ENCODE data around the gene PYGB. TPM values are rescaled to one million over a fixed set of nuclear protein-coding genes. Genes with fewer than 3 reads are reported as not detected.

Gene PYGB
- total RNA-seq, 8 experiments from 2014 or later, result 40.5 to 140 (median 65.8) TPM

GRCh38 chr20:25315418-25316210 is 67.7 kb downstream of the PYGB start:
- Histone ChIP-seq H3K27ac (no peak overlapping the region), H3K4me3 (no peak overlapping the region), H3K4me1 (replicated peaks in 1 of 2) (peaks cover 0 to 9% of the 10 kb centered on the region in 2 donors)
- in situ Hi-C loops (cut with MboI; ENCODE audit: low pct_unique_long_range_greater_than_20kb in 2 of 9, low sequenced_read_pairs in 9 of 9, unreplicated experiment in 9 of 9), result loop anchor here in 1 of 9 experiments (25.0 kb wide), 1 partner anchor 328 kb away; the partner anchor contains the start of gene APMAP
- 45 to 100% (median 88%) methylated on average over 2 to 5 of the region's 8 CpGs; no CpG with 5 or more reads in 2 of the 10 experiments for WGBS, 10 experiments
- peak in 4 of 8 experiments; percentile 40 to 53 (median 44) for ATAC-seq (replicated peaks in 6 of 8)

GRCh38 chr20:25316506-25317190 is 68.8 kb downstream of the PYGB start:
- H3K27ac ChIP-seq, result no peak overlapping the region
- H3K4me3 ChIP-seq, result no peak overlapping the region
- 80 to 100% (median 90%) methylated on average over 1 to 4 of the region's 11 CpGs; no CpG with 5 or more reads in 4 of the 10 experiments for WGBS, 10 experiments
- ATAC-seq (replicated peaks in 6 of 8), result no peak
- H3K4me1 ChIP-seq (replicated peaks in 1 of 2), result peaks cover 0 to under 1% of the 10 kb centered on the region in 2 donors
- in situ Hi-C loops (cut with MboI; ENCODE audit: low pct_unique_long_range_greater_than_20kb in 2 of 9, low sequenced_read_pairs in 9 of 9, unreplicated experiment in 9 of 9), result loop anchor here in 1 of 9 experiments (25.0 kb wide), 1 partner anchor 329 kb away; the partner anchor contains the start of gene APMAP

- Histone ChIP-seq H3K4me3 (no peak overlapping the region), H3K4me1 (replicated peaks in 1 of 2) (no peaks in the 10 kb centered on the region), H3K27ac (no peak overlapping the region)
- 76 to 100% (median 96%) methylated on average over 1 to 12 of the region's 17 CpGs; no CpG with 5 or more reads in 2 of the 10 experiments for WGBS, 10 experiments
- in situ Hi-C loops (cut with MboI; ENCODE audit: low pct_unique_long_range_greater_than_20kb in 2 of 9, low sequenced_read_pairs in 9 of 9, unreplicated experiment in 9 of 9), result loop anchor here in 1 of 9 experiments (25.0 kb wide), 1 partner anchor 330 kb away; the partner anchor contains the start of gene APMAP
- no peak for ATAC-seq (replicated peaks in 6 of 8)
Measured at GRCh38 chr20:25317351-25318075, 69.6 kb downstream of the PYGB start.

- in situ Hi-C loops (cut with MboI; ENCODE audit: low pct_unique_long_range_greater_than_20kb in 2 of 9, low sequenced_read_pairs in 9 of 9, unreplicated experiment in 9 of 9), result loop anchor here in 1 of 9 experiments (25.0 kb wide), 1 partner anchor 331 kb away; the partner anchor contains the start of gene APMAP
- ATAC-seq (replicated peaks in 6 of 8), result peak in 4 of 8 experiments; percentile 11 to 39 (median 20)
- WGBS, 10 experiments, result 75 to 100% (median 88%) methylated on average over 1 to 12 of the region's 16 CpGs; no CpG with 5 or more reads in 2 of the 10 experiments
Measured at GRCh38 chr20:25318471-25319240, 70.8 kb downstream of the PYGB start.

GRCh38 chr20:25319241-25320034 is 71.6 kb downstream of the PYGB start:
- no peaks in the 10 kb centered on the region for H3K4me1 ChIP-seq (replicated peaks in 1 of 2)
- no peak for ATAC-seq (replicated peaks in 6 of 8)
- no peak overlapping the region for H3K4me3 ChIP-seq
- WGBS, 10 experiments, result 86 to 100% (median 90%) methylated on average over 1 to 8 of the region's 11 CpGs; no CpG with 5 or more reads in 5 of the 10 experiments
- in situ Hi-C loops (cut with MboI; ENCODE audit: low pct_unique_long_range_greater_than_20kb in 2 of 9, low sequenced_read_pairs in 9 of 9, unreplicated experiment in 9 of 9), result loop anchor here in 2 of 9 experiments (10.0 to 25.0 kb wide), 2 partner anchors 65 to 332 kb away; partner anchors contain the start of gene APMAP (in 1 of the 2)
- H3K27ac ChIP-seq, result no peak overlapping the region

More at GRCh38 chr20:25318471-25319240, 70.8 kb downstream of the PYGB start:
- Histone ChIP-seq H3K27ac (no peak overlapping the region), H3K4me1 (replicated peaks in 1 of 2) (no peaks in the 10 kb centered on the region), H3K4me3 (no peak overlapping the region)

- ATAC-seq (replicated peaks in 6 of 8), result no peak
- no peak overlapping the region for H3K27ac ChIP-seq
- no peak overlapping the region for H3K4me3 ChIP-seq
- in situ Hi-C loops (cut with MboI; ENCODE audit: low pct_unique_long_range_greater_than_20kb in 2 of 9, low sequenced_read_pairs in 9 of 9, unreplicated experiment in 9 of 9), result loop anchor here in 2 of 9 experiments (10.0 to 25.0 kb wide), 2 partner anchors 65 to 333 kb away; partner anchors contain the start of gene APMAP (in 1 of the 2)
- 72 to 100% (median 90%) methylated on average over 1 to 7 of the region's 13 CpGs; no CpG with 5 or more reads in 4 of the 10 experiments for WGBS, 10 experiments
- H3K4me1 ChIP-seq (replicated peaks in 1 of 2), result no peaks in the 10 kb centered on the region
Measured at GRCh38 chr20:25320035-25320800, 72.3 kb downstream of the PYGB start.

- 88 to 100% (median 100%) methylated on average over 1 to 4 of the region's 5 CpGs; no CpG with 5 or more reads in 6 of the 10 experiments for WGBS, 10 experiments
- Histone ChIP-seq H3K4me3 (no peak overlapping the region), H3K4me1 (replicated peaks in 1 of 2) (no peaks in the 10 kb centered on the region), H3K27ac (no peak overlapping the region)
- in situ Hi-C loops (cut with MboI; ENCODE audit: low pct_unique_long_range_greater_than_20kb in 2 of 9, low sequenced_read_pairs in 9 of 9, unreplicated experiment in 9 of 9), result loop anchor here in 2 of 9 experiments (10.0 to 25.0 kb wide), 2 partner anchors 63 to 334 kb away; partner anchors contain the start of gene APMAP (in 1 of the 2)
- ATAC-seq (replicated peaks in 6 of 8), result no peak
Measured at GRCh38 chr20:25321262-25321831, 73.5 kb downstream of the PYGB start.

- H3K27ac ChIP-seq, result no peak overlapping the region
Measured at GRCh38 chr20:25321991-25322390, 74.1 kb downstream of the PYGB start.

GRCh38 chr20:25323496-25324246 is 75.8 kb downstream of the PYGB start:
- Histone ChIP-seq H3K27ac (no peak overlapping the region), H3K4me1 (replicated peaks in 1 of 2) (no peaks in the 10 kb centered on the region), H3K4me3 (no peak overlapping the region)
- WGBS, 10 experiments, result 50 to 97% (median 88%) methylated on average over 2 to 7 of the region's 12 CpGs; no CpG with 5 or more reads in 2 of the 10 experiments
- in situ Hi-C loops (cut with MboI; ENCODE audit: low pct_unique_long_range_greater_than_20kb in 2 of 9, low sequenced_read_pairs in 9 of 9, unreplicated experiment in 9 of 9), result loop anchor here in 2 of 9 experiments (10.0 to 25.0 kb wide), 2 partner anchors 61 to 336 kb away; partner anchors contain the start of gene APMAP (in 1 of the 2)
- ATAC-seq (replicated peaks in 6 of 8), result no peak

More at GRCh38 chr20:25321991-25322390, 74.1 kb downstream of the PYGB start:
- in situ Hi-C loops (cut with MboI; ENCODE audit: low pct_unique_long_range_greater_than_20kb in 2 of 9, low sequenced_read_pairs in 9 of 9, unreplicated experiment in 9 of 9), result loop anchor here in 2 of 9 experiments (10.0 to 25.0 kb wide), 2 partner anchors 63 to 335 kb away; partner anchors contain the start of gene APMAP (in 1 of the 2)
- WGBS, 10 experiments, result 17 to 100% (median 89%) methylated on average over 1 to 4 of the region's 4 CpGs; no CpG with 5 or more reads in 2 of the 10 experiments
- ATAC-seq (replicated peaks in 6 of 8), result no peak
- Histone ChIP-seq H3K4me3 (no peak overlapping the region), H3K4me1 (replicated peaks in 1 of 2) (no peaks in the 10 kb centered on the region)
